ENCODE data around the gene AIFM2.

The AIFM2 gene

GRCh38 chr10:70068925-70069324 lies 63.7 kb downstream of the AIFM2 start:
- H3K4me3 ChIP-seq (ENCODE audit: low read depth, low read length): no peak overlapping the region
- H3K4me1 ChIP-seq (ENCODE audit: control insufficient read depth, insufficient read depth, low read length): no peaks in the 10 kb centered on the region
- H3K9me3 ChIP-seq (ENCODE audit: control insufficient read depth, insufficient read depth, low read depth, low read length): no peaks in the 10 kb centered on the region
- ChIA-PET CTCF (no interaction called here), POLR2A (no interaction called here)
- TF ChIP-seq PRDM1 (tag by site-specific recombination; IDR thresholded peaks at IDR 0.05): no peak
- H3K27ac ChIP-seq (ENCODE audit: extremely low read depth, low read depth, low read length): no peak overlapping the region
- no peaks in the 10 kb centered on the region for H3K36me3 ChIP-seq (ENCODE audit: control insufficient read depth in 2 of 2, insufficient read depth in 1 of 2, low read length in 2 of 2)

- ChIA-PET POLR2A (no interaction called here), CTCF (no interaction called here)
- no peaks in the 10 kb centered on the region for H3K4me1 ChIP-seq (ENCODE audit: control insufficient read depth, insufficient read depth, low read length)
- H3K9me3 ChIP-seq (ENCODE audit: control insufficient read depth, insufficient read depth, low read depth, low read length): no peaks in the 10 kb centered on the region
- TF ChIP-seq ZNF580 (tag by site-specific recombination; IDR thresholded peaks at IDR 0.05): no peak
- no peak for TF ChIP-seq ZNF350 (tag by site-specific recombination; IDR thresholded peaks at IDR 0.05)
- TF ChIP-seq ZNF518A (tag by site-specific recombination; conservative IDR thresholded peaks at IDR 0.05; ENCODE audit: low read depth): no peak
- TF ChIP-seq ZNF792 (tag by site-specific recombination; IDR thresholded peaks at IDR 0.05): no peak
- no peak for TF ChIP-seq ZSCAN30 (tag by site-specific recombination; IDR thresholded peaks at IDR 0.05)
- no peak for TF ChIP-seq ZNF785 (tag by site-specific recombination; IDR thresholded peaks at IDR 0.05)
- no peak for TF ChIP-seq ZNF335 (tag by site-specific recombination; conservative IDR thresholded peaks at IDR 0.05)
- no peak for TF ChIP-seq SCRT2 (tag by site-specific recombination; IDR thresholded peaks at IDR 0.05)
- no peak for TF ChIP-seq MZF1 (tag by site-specific recombination; IDR thresholded peaks at IDR 0.05; ENCODE audit: borderline replicate concordance)
- TF ChIP-seq ZNF174 (tag by site-specific recombination; IDR thresholded peaks at IDR 0.05): no peak
- TF ChIP-seq ZNF138 (tag by site-specific recombination; IDR thresholded peaks at IDR 0.05; ENCODE audit: borderline replicate concordance): no peak
- no peak for TF ChIP-seq ZFP3 (tag by site-specific recombination; IDR thresholded peaks at IDR 0.05; ENCODE audit: low read depth)
- H3K4me3 ChIP-seq (ENCODE audit: low read depth, low read length): no peak overlapping the region
- no peak overlapping the region for H3K27ac ChIP-seq (ENCODE audit: extremely low read depth, low read depth, low read length)
- no peaks in the 10 kb centered on the region for H3K36me3 ChIP-seq (ENCODE audit: control insufficient read depth in 2 of 2, insufficient read depth in 1 of 2, low read length in 2 of 2)
Measured at GRCh38 chr10:70067586-70067985, 65.0 kb downstream of the AIFM2 start.

- no peaks in the 10 kb centered on the region for H3K36me3 ChIP-seq (ENCODE audit: control insufficient read depth in 2 of 2, insufficient read depth in 1 of 2, low read length in 2 of 2)
- H3K4me3 ChIP-seq (ENCODE audit: low read depth, low read length): no peak overlapping the region
- ChIA-PET POLR2A (no interaction called here), CTCF (interaction anchor here (0.6 to 1.3 kb wide), 3 partner anchors 12 to 50 kb away, joined by 3 to 5 read pairs (median 4); partner anchors contain the start of gene MACROH2A2)
- H3K27ac ChIP-seq (ENCODE audit: extremely low read depth, low read depth, low read length): no peak overlapping the region
- TF ChIP-seq ZNF211 (tag by site-specific recombination; IDR thresholded peaks at IDR 0.05; ENCODE audit: low read depth) (no peak), ZNF623 (tag by site-specific recombination; IDR thresholded peaks at IDR 0.05) (no peak), ZBTB44 (tag by site-specific recombination; IDR thresholded peaks at IDR 0.05) (no peak)
- no peaks in the 10 kb centered on the region for H3K4me1 ChIP-seq (ENCODE audit: control insufficient read depth, insufficient read depth, low read length)
- H3K9me3 ChIP-seq (ENCODE audit: control insufficient read depth, insufficient read depth, low read depth, low read length): no peaks in the 10 kb centered on the region
Measured at GRCh38 chr10:70066190-70066589, 66.4 kb downstream of the AIFM2 start.
